Neural cell (in vitro differentiated cells): ENCODE data around the gene GNG7. TPM values are rescaled to one million over a fixed set of nuclear protein-coding genes. Genes with fewer than 3 reads are reported as not detected.

Experiments used
- H2AFZ ChIP-seq: fragments of 200-600, 300-800 bp; sonication (generic), shearing (Covaris generic); 2 replicates; pipeline ENCODE4 v1.6.0; 2014; ENCODE audit warnings: low read depth, mild to moderate bottlenecking, antibody characterized with exemption, low read length, moderate library complexity
- H3F3A ChIP-seq: fragments of 200-600 bp; shearing (Covaris generic); 2 replicates; pipeline ENCODE4 v1.6.1; 2016; ENCODE audit warnings: mild to moderate bottlenecking, moderate library complexity, mixed read lengths, antibody characterized with exemption, low read length; ENCODE audit not compliant: insufficient read depth, poor library complexity, severe bottlenecking
- H3K27ac ChIP-seq: fragments of 200-600, 300-800 bp; sonication (generic), shearing (Covaris generic); 2 replicates; pipeline ENCODE4 v1.5.1; 2014; ENCODE audit warnings: mild to moderate bottlenecking, low read length, moderate library complexity
- H3K27me3 ChIP-seq: fragments of 300-800, 200-600 bp; sonication (generic), shearing (Covaris generic); 2 replicates; pipeline ENCODE4 v1.6.0; 2014; ENCODE audit warnings: mild to moderate bottlenecking, low read depth, low read length, moderate library complexity; ENCODE audit not compliant: insufficient read depth
- H3K36me3 ChIP-seq: fragments of 300-800, 200-600 bp; sonication (generic), shearing (Covaris generic); 2 replicates; pipeline ENCODE4 v1.5.1; 2014; ENCODE audit warnings: mild to moderate bottlenecking, antibody characterized with exemption, low read length, moderate library complexity; ENCODE audit not compliant: insufficient read depth
- H3K4me2 ChIP-seq: fragments of 300-800, 200-600 bp; sonication (generic), shearing (Covaris generic); 2 replicates; pipeline ENCODE4 v1.6.0; 2014; ENCODE audit warnings: mild to moderate bottlenecking, low read length
- H3K4me3 ChIP-seq: fragments of 300-800, 200-600 bp; sonication (generic), shearing (Covaris generic); 2 replicates; pipeline ENCODE4 v1.5.1; 2014; ENCODE audit warnings: mild to moderate bottlenecking, low read length, moderate library complexity
- H3K79me2 ChIP-seq: fragments of 200-600 bp; shearing (Covaris generic); replicated peaks from 2 replicates; pipeline ENCODE4 v1.6.0; 2014; ENCODE audit warnings: mild to moderate bottlenecking, low read length, moderate library complexity; ENCODE audit not compliant: insufficient read depth
- H3K9ac ChIP-seq: fragments of 300-800, 200-600 bp; sonication (generic), shearing (Covaris generic); 2 replicates; pipeline ENCODE4 v1.6.1; 2016; ENCODE audit warnings: mild to moderate bottlenecking, low read length, mixed read lengths
- H3K9me2 ChIP-seq: fragments of 200-600 bp; shearing (Covaris generic); 2 replicates; pipeline ENCODE4 v1.6.1; 2016; ENCODE audit warnings: mild to moderate bottlenecking, low read length, mixed read lengths; ENCODE audit not compliant: insufficient read depth
- H3K9me3 ChIP-seq: fragments of 200-600, 300-800 bp; sonication (generic), shearing (Covaris generic); 2 replicates; pipeline ENCODE4 v1.6.1; 2016; ENCODE audit warnings: mild to moderate bottlenecking, mixed run types, low read length, moderate library complexity, mixed read lengths
- H4K20me1 ChIP-seq: fragments of 200-600 bp; shearing (Covaris generic); 2 replicates; pipeline ENCODE4 v1.6.1; 2016; ENCODE audit warnings: mild to moderate bottlenecking, mixed run types; ENCODE audit not compliant: insufficient read depth
- EP300 ChIP-seq: fragments of 450-650 bp; conservative IDR thresholded peaks from 2 replicates; pipeline ENCODE4 v1.6.1; 2014; ENCODE audit warnings: antibody characterized with exemption, mild to moderate bottlenecking, moderate library complexity; ENCODE audit not compliant: poor library complexity, severe bottlenecking
- EZH2 ChIP-seq: fragments of 200-600, 300-800 bp; shearing (Covaris generic), sonication (generic); IDR thresholded peaks from 2 replicates; pipeline ENCODE4 v1.6.1; 2014; ENCODE audit warnings: antibody characterized with exemption, low read length, borderline replicate concordance, mild to moderate bottlenecking; ENCODE audit not compliant: insufficient read depth, poor library complexity, severe bottlenecking
- MXI1 ChIP-seq: fragments of 450-650 bp; conservative IDR thresholded peaks from 2 replicates; pipeline ENCODE4 v1.6.1; 2014; ENCODE audit warnings: antibody characterized with exemption, mild to moderate bottlenecking; ENCODE audit not compliant: poor library complexity, severe bottlenecking
- POLR2AphosphoS5 ChIP-seq: IDR thresholded peaks from 2 replicates; pipeline ENCODE4 v1.6.1; 2012
- RAD21 ChIP-seq: fragments of 450-650 bp; conservative IDR thresholded peaks from 2 replicates; pipeline ENCODE4 v1.6.1; 2014; ENCODE audit warnings: antibody characterized with exemption, mild to moderate bottlenecking, moderate library complexity
- SMC3 ChIP-seq: fragments of 450-650 bp; conservative IDR thresholded peaks from 2 replicates; pipeline ENCODE4 v1.6.1; 2014; ENCODE audit warnings: antibody characterized with exemption, mild to moderate bottlenecking, moderate library complexity; ENCODE audit not compliant: poor library complexity
- TAF1 ChIP-seq: IDR thresholded peaks from 2 replicates; pipeline ENCODE4 v1.6.1; 2012; ENCODE audit warnings: low read depth
- polyA plus RNA-seq: library from polyadenylated mRNA; depleted of rRNA; stranded (reverse); fragments of >200 nt; gene quantifications from 2 replicates; pipeline ENCODE4 v1.2.3, GENCODE V29; 2014
- TF ChIP-seq, protein P1 (sequence below): IDR thresholded peaks from 2 replicates; pipeline ENCODE4 v1.6.1; 2012; ENCODE audit warnings: borderline replicate concordance
- TF ChIP-seq, protein P2 (sequence below): fragments of 450-650 bp; IDR thresholded peaks from 2 replicates; pipeline ENCODE4 v1.5.1; 2014; ENCODE audit warnings: antibody characterized with exemption, mild to moderate bottlenecking, moderate library complexity; ENCODE audit not compliant: poor library complexity, severe bottlenecking

The GNG7 gene
- polyA plus RNA-seq, 1 donor from 2014 or later, result 3.0 TPM

- no peaks in the 10 kb centered on the region for H3F3A ChIP-seq
- no peaks in the 10 kb centered on the region for H3K9me2 ChIP-seq
- H2AFZ ChIP-seq, result no peak overlapping the region
- H4K20me1 ChIP-seq, result no peaks in the 10 kb centered on the region
- no peak overlapping the region for H3K27ac ChIP-seq
- H3K4me2 ChIP-seq, result no peak overlapping the region
- H3K9me3 ChIP-seq, result no peaks in the 10 kb centered on the region
- H3K9ac ChIP-seq, result no peak overlapping the region
- TF ChIP-seq POLR2AphosphoS5, result no peak
- TF ChIP-seq, protein P1, sequence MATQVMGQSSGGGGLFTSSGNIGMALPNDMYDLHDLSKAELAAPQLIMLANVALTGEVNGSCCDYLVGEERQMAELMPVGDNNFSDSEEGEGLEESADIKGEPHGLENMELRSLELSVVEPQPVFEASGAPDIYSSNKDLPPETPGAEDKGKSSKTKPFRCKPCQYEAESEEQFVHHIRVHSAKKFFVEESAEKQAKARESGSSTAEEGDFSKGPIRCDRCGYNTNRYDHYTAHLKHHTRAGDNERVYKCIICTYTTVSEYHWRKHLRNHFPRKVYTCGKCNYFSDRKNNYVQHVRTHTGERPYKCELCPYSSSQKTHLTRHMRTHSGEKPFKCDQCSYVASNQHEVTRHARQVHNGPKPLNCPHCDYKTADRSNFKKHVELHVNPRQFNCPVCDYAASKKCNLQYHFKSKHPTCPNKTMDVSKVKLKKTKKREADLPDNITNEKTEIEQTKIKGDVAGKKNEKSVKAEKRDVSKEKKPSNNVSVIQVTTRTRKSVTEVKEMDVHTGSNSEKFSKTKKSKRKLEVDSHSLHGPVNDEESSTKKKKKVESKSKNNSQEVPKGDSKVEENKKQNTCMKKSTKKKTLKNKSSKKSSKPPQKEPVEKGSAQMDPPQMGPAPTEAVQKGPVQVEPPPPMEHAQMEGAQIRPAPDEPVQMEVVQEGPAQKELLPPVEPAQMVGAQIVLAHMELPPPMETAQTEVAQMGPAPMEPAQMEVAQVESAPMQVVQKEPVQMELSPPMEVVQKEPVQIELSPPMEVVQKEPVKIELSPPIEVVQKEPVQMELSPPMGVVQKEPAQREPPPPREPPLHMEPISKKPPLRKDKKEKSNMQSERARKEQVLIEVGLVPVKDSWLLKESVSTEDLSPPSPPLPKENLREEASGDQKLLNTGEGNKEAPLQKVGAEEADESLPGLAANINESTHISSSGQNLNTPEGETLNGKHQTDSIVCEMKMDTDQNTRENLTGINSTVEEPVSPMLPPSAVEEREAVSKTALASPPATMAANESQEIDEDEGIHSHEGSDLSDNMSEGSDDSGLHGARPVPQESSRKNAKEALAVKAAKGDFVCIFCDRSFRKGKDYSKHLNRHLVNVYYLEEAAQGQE, result no peak
- TF ChIP-seq RAD21, result no peak
- TF ChIP-seq TAF1, result no peak
- TF ChIP-seq SMC3, result no peak
- no peak for TF ChIP-seq EZH2
- no peak for TF ChIP-seq EP300
- TF ChIP-seq, protein P2, sequence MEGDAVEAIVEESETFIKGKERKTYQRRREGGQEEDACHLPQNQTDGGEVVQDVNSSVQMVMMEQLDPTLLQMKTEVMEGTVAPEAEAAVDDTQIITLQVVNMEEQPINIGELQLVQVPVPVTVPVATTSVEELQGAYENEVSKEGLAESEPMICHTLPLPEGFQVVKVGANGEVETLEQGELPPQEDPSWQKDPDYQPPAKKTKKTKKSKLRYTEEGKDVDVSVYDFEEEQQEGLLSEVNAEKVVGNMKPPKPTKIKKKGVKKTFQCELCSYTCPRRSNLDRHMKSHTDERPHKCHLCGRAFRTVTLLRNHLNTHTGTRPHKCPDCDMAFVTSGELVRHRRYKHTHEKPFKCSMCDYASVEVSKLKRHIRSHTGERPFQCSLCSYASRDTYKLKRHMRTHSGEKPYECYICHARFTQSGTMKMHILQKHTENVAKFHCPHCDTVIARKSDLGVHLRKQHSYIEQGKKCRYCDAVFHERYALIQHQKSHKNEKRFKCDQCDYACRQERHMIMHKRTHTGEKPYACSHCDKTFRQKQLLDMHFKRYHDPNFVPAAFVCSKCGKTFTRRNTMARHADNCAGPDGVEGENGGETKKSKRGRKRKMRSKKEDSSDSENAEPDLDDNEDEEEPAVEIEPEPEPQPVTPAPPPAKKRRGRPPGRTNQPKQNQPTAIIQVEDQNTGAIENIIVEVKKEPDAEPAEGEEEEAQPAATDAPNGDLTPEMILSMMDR, result no peak
- no peak for TF ChIP-seq MXI1
- H3K36me3 ChIP-seq, result no peaks in the 10 kb centered on the region
- no peaks in the 10 kb centered on the region for H3K79me2 ChIP-seq
- no peak overlapping the region for H3K4me3 ChIP-seq
- no peaks in the 10 kb centered on the region for H3K27me3 ChIP-seq
Observed at GRCh38 chr19:2676823-2677222, 25.7 kb downstream of the GNG7 start.

- H3K4me2 ChIP-seq, result no peak overlapping the region
- no peaks in the 10 kb centered on the region for H3K9me3 ChIP-seq
- H3K9me2 ChIP-seq, result no peaks in the 10 kb centered on the region
- no peak overlapping the region for H3K27ac ChIP-seq
- no peaks in the 10 kb centered on the region for H3F3A ChIP-seq
- no peaks in the 10 kb centered on the region for H4K20me1 ChIP-seq
- no peak overlapping the region for H3K4me3 ChIP-seq
- no peak overlapping the region for H2AFZ ChIP-seq
- H3K9ac ChIP-seq, result no peak overlapping the region
- no peaks in the 10 kb centered on the region for H3K27me3 ChIP-seq
- H3K79me2 ChIP-seq, result no peaks in the 10 kb centered on the region
- no peaks in the 10 kb centered on the region for H3K36me3 ChIP-seq
- TF ChIP-seq SMC3 (no peak), EP300 (no peak), MXI1 (no peak), RAD21 (no peak), TAF1 (no peak), POLR2AphosphoS5 (no peak), EZH2 (no peak)
- TF ChIP-seq, protein P2, result no peak
- TF ChIP-seq, protein P1, result no peak
Observed at GRCh38 chr19:2675892-2676291, 26.6 kb downstream of the GNG7 start.
